ENCODE measurements around the gene CLSTN2. TPM values are rescaled to one million over a fixed set of nuclear protein-coding genes. Genes with fewer than 3 reads are reported as not detected.

The CLSTN2 gene
- total and polyA plus RNA-seq, 2 of the 8 experiments (the other 6 are each of a cell fraction or from before 2014, with no cell fraction given), result 0.39 to 0.52 TPM

GRCh38 chr3:140251678-140252077 is 316.7 kb downstream of the CLSTN2 start (continued):
- TF ChIP-seq, protein P1, sequence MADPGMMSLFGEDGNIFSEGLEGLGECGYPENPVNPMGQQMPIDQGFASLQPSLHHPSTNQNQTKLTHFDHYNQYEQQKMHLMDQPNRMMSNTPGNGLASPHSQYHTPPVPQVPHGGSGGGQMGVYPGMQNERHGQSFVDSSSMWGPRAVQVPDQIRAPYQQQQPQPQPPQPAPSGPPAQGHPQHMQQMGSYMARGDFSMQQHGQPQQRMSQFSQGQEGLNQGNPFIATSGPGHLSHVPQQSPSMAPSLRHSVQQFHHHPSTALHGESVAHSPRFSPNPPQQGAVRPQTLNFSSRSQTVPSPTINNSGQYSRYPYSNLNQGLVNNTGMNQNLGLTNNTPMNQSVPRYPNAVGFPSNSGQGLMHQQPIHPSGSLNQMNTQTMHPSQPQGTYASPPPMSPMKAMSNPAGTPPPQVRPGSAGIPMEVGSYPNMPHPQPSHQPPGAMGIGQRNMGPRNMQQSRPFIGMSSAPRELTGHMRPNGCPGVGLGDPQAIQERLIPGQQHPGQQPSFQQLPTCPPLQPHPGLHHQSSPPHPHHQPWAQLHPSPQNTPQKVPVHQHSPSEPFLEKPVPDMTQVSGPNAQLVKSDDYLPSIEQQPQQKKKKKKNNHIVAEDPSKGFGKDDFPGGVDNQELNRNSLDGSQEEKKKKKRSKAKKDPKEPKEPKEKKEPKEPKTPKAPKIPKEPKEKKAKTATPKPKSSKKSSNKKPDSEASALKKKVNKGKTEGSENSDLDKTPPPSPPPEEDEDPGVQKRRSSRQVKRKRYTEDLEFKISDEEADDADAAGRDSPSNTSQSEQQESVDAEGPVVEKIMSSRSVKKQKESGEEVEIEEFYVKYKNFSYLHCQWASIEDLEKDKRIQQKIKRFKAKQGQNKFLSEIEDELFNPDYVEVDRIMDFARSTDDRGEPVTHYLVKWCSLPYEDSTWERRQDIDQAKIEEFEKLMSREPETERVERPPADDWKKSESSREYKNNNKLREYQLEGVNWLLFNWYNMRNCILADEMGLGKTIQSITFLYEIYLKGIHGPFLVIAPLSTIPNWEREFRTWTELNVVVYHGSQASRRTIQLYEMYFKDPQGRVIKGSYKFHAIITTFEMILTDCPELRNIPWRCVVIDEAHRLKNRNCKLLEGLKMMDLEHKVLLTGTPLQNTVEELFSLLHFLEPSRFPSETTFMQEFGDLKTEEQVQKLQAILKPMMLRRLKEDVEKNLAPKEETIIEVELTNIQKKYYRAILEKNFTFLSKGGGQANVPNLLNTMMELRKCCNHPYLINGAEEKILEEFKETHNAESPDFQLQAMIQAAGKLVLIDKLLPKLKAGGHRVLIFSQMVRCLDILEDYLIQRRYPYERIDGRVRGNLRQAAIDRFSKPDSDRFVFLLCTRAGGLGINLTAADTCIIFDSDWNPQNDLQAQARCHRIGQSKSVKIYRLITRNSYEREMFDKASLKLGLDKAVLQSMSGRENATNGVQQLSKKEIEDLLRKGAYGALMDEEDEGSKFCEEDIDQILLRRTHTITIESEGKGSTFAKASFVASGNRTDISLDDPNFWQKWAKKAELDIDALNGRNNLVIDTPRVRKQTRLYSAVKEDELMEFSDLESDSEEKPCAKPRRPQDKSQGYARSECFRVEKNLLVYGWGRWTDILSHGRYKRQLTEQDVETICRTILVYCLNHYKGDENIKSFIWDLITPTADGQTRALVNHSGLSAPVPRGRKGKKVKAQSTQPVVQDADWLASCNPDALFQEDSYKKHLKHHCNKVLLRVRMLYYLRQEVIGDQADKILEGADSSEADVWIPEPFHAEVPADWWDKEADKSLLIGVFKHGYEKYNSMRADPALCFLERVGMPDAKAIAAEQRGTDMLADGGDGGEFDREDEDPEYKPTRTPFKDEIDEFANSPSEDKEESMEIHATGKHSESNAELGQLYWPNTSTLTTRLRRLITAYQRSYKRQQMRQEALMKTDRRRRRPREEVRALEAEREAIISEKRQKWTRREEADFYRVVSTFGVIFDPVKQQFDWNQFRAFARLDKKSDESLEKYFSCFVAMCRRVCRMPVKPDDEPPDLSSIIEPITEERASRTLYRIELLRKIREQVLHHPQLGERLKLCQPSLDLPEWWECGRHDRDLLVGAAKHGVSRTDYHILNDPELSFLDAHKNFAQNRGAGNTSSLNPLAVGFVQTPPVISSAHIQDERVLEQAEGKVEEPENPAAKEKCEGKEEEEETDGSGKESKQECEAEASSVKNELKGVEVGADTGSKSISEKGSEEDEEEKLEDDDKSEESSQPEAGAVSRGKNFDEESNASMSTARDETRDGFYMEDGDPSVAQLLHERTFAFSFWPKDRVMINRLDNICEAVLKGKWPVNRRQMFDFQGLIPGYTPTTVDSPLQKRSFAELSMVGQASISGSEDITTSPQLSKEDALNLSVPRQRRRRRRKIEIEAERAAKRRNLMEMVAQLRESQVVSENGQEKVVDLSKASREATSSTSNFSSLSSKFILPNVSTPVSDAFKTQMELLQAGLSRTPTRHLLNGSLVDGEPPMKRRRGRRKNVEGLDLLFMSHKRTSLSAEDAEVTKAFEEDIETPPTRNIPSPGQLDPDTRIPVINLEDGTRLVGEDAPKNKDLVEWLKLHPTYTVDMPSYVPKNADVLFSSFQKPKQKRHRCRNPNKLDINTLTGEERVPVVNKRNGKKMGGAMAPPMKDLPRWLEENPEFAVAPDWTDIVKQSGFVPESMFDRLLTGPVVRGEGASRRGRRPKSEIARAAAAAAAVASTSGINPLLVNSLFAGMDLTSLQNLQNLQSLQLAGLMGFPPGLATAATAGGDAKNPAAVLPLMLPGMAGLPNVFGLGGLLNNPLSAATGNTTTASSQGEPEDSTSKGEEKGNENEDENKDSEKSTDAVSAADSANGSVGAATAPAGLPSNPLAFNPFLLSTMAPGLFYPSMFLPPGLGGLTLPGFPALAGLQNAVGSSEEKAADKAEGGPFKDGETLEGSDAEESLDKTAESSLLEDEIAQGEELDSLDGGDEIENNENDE (IDR thresholded peaks at IDR 0.05; ENCODE audit: insufficient replicate concordance, low read length), result no peak
- TF ChIP-seq BACH1 (IDR thresholded peaks at IDR 0.05; ENCODE audit: low read length) (no peak), RFX5 (IDR thresholded peaks at IDR 0.05; ENCODE audit: borderline replicate concordance, low read depth, low read length) (no peak), SP1 (IDR thresholded peaks at IDR 0.05; ENCODE audit: low read depth, low read length) (no peak), SIRT6 (IDR thresholded peaks at IDR 0.05; ENCODE audit: low read length) (no peak), JUND (IDR thresholded peaks at IDR 0.05; ENCODE audit: low read length) (no peak), EGR1 (IDR thresholded peaks at IDR 0.05; ENCODE audit: borderline replicate concordance, low read depth, low read length) (no peak), USF2 (IDR thresholded peaks at IDR 0.05; ENCODE audit: low read length) (no peak), TEAD4 (IDR thresholded peaks at IDR 0.05; ENCODE audit: low read depth, low read length) (no peak)

All from H1 (cell line).